Activated CD4-positive, CD25-positive, alpha-beta regulatory T cell treated with anti-CD3 and anti-CD28 coated beads, Interleukin-2, amount 50 U/mL, for 24 hours (primary cell): ENCODE data around the gene HOXC6.
"Not testable (repeated sequence)": the region's sequence is repeated elsewhere in the genome, so short reads cannot be mapped to it uniquely, and the experiment has no call there.

ENCODE experiments used
- ATAC-seq, 2 donors: fragments of 150-1000 bp; cut with Tn5 transposase; one replicate each; pipeline ENCODE4 v1.10.0; 2021; ENCODE audit warnings: mild to moderate bottlenecking in 1 of 2, moderate library complexity in 1 of 2

The HOXC6 gene

GRCh38 chr12:54058128-54058768 lies 30.0 kb downstream of the HOXC6 start:
- no peak for ATAC-seq

- no peak for ATAC-seq
Measured at GRCh38 chr12:54059668-54060067, 31.4 kb downstream of the HOXC6 start.

GRCh38 chr12:54060174-54060974 lies 32.1 kb downstream of the HOXC6 start:
- no peak for ATAC-seq

- ATAC-seq = no peak
Measured at GRCh38 chr12:54060975-54061778, 32.9 kb downstream of the HOXC6 start.

- ATAC-seq = no peak
Measured at GRCh38 chr12:54065677-54066076, 37.4 kb downstream of the HOXC6 start.

GRCh38 chr12:54066408-54066807 lies 38.2 kb downstream of the HOXC6 start:
- ATAC-seq = no peak

GRCh38 chr12:54068418-54069070 lies 40.3 kb downstream of the HOXC6 start:
- ATAC-seq = no peak

- no peak for ATAC-seq
Measured at GRCh38 chr12:54071942-54072341, 43.7 kb downstream of the HOXC6 start.

GRCh38 chr12:54074308-54074707 lies 46.1 kb downstream of the HOXC6 start:
- ATAC-seq = no peak

GRCh38 chr12:54075409-54075808 lies 47.2 kb downstream of the HOXC6 start:
- ATAC-seq = no peak

- no peak for ATAC-seq
Measured at GRCh38 chr12:54075974-54076373, 47.7 kb downstream of the HOXC6 start.

GRCh38 chr12:54077843-54078242 lies 49.6 kb downstream of the HOXC6 start:
- not testable (repeated sequence) for ATAC-seq

- not testable (repeated sequence) for ATAC-seq
Measured at GRCh38 chr12:54079115-54079514, 50.9 kb downstream of the HOXC6 start.
